LNCaP clone FGC (cell line): ENCODE measurements around the gene SH2D1A.

ENCODE experiments used
- DNase-seq: peaks from one replicate; pipeline ENCODE4 v3.0.0-alpha.2; 2011; ENCODE audit warnings: low read depth
- H3K4me3 ChIP-seq: 2 replicates; pipeline ENCODE4 v1.5.1; 2011; ENCODE audit warnings: mild to moderate bottlenecking, low read depth, low read length, control low read depth
- CTCF ChIP-seq: IDR thresholded peaks from 2 replicates; pipeline ENCODE4 v1.5.1; 2012; ENCODE audit warnings: mild to moderate bottlenecking; ENCODE audit not compliant: control insufficient read depth, insufficient read depth; ENCODE audit errors: extremely low read depth

SH2D1A gene

GRCh38 chrX:124386401-124386800 is 40.0 kb downstream of the SH2D1A start:
- DNase-seq: no peak
- no peak overlapping the region for H3K4me3 ChIP-seq
- TF ChIP-seq CTCF: no peak

- DNase-seq: no peak
- H3K4me3 ChIP-seq: no peak overlapping the region
- peak; percentile 62 for TF ChIP-seq CTCF
These were observed 42.2 kb downstream of the SH2D1A start for GRCh38 chrX:124388562-124388961.

GRCh38 chrX:124392794-124393193 is 46.4 kb downstream of the SH2D1A start:
- no peak overlapping the region for H3K4me3 ChIP-seq
- TF ChIP-seq CTCF: no peak
- no peak for DNase-seq

GRCh38 chrX:124393238-124393637 is 46.9 kb downstream of the SH2D1A start:
- TF ChIP-seq CTCF: no peak
- H3K4me3 ChIP-seq: no peak overlapping the region
- DNase-seq: no peak

GRCh38 chrX:124393659-124394058 is 47.3 kb downstream of the SH2D1A start:
- no peak for DNase-seq
- no peak for TF ChIP-seq CTCF
- no peak overlapping the region for H3K4me3 ChIP-seq

GRCh38 chrX:124395145-124395880 is 49.0 kb downstream of the SH2D1A start:
- H3K4me3 ChIP-seq: no peak overlapping the region
- no peak for TF ChIP-seq CTCF
- DNase-seq: no peak

GRCh38 chrX:124401696-124402095 is 55.3 kb downstream of the SH2D1A start:
- no peak for DNase-seq
- no peak for TF ChIP-seq CTCF
- no peak overlapping the region for H3K4me3 ChIP-seq
